Neural crest cell (in vitro differentiated cells): ENCODE measurements around the gene ZEB2. TPM values are rescaled to one million over a fixed set of nuclear protein-coding genes. Genes with fewer than 3 reads are reported as not detected.

Experiments
- DNase-seq: peaks from one replicate; pipeline ENCODE4 v3.0.0; 2021; ENCODE audit warnings: low read depth, mixed read lengths, low spot score
- H3K27ac Mint-ChIP-seq: one replicate; pipeline ENCODE4 v1.8.0; 2021; ENCODE audit warnings: mild to moderate bottlenecking, mixed read lengths; ENCODE audit not compliant: unreplicated experiment
- H3K27me3 Mint-ChIP-seq: 2 replicates; pipeline ENCODE4 v1.8.0; 2021; ENCODE audit warnings: low read depth, mild to moderate bottlenecking, mixed read lengths
- H3K36me3 Mint-ChIP-seq: 2 replicates; pipeline ENCODE4 v1.8.0; 2021; ENCODE audit warnings: low read depth, mild to moderate bottlenecking, mixed read lengths
- H3K4me1 Mint-ChIP-seq: 2 replicates; pipeline ENCODE4 v1.8.0; 2021; ENCODE audit warnings: mixed read lengths
- H3K4me3 Mint-ChIP-seq: one replicate; pipeline ENCODE4 v1.8.0; 2021; ENCODE audit warnings: mild to moderate bottlenecking, mixed read lengths
- H3K9me3 Mint-ChIP-seq: 2 replicates; pipeline ENCODE4 v1.8.0; 2021; ENCODE audit warnings: mixed read lengths
- total RNA-seq: library from RNA; stranded (reverse); gene quantifications from 2 replicates; pipeline ENCODE4 v1.2.1, GENCODE V29; 2021
- TF ChIP-seq, protein P1 (sequence below): fragments of 200-600 bp; sonication (generic); conservative IDR thresholded peaks from 2 replicates; pipeline ENCODE4 v1.5.0; 2021; ENCODE audit warnings: antibody characterized with exemption, mild to moderate bottlenecking

Gene ZEB2
- total RNA-seq, 1 donor from 2014 or later = 192 TPM

DNA sequence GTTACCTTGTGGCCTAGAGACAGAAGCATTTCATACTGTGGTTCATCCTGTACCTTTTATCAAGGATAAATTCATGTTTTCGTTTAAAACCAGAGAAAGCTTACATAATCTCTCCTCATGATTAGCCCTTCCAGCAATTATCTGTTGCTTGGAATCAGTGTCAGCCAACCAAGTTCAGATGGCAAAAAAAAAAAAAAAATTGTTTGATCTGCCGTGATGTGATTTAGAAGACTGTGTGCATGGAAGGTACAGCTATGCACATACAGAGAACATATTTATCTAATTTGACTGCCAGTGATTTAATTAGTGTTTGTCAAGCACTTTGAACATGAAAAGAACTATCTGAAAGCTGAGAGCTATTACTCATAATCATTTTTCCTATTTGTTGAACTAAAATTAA lies 180.9 kb downstream of the ZEB2 start:
- Mint-ChIP-seq H3K27ac (no peak overlapping the region), H3K9me3 (peaks cover 3% of the 10 kb centered on the region), H3K36me3 (peaks cover 2% of the 10 kb centered on the region), H3K4me3 (no peak overlapping the region), H3K4me1 (peaks cover 3% of the 10 kb centered on the region), H3K27me3 (no peaks in the 10 kb centered on the region)
- DNase-seq = no peak
- TF ChIP-seq, protein P1, sequence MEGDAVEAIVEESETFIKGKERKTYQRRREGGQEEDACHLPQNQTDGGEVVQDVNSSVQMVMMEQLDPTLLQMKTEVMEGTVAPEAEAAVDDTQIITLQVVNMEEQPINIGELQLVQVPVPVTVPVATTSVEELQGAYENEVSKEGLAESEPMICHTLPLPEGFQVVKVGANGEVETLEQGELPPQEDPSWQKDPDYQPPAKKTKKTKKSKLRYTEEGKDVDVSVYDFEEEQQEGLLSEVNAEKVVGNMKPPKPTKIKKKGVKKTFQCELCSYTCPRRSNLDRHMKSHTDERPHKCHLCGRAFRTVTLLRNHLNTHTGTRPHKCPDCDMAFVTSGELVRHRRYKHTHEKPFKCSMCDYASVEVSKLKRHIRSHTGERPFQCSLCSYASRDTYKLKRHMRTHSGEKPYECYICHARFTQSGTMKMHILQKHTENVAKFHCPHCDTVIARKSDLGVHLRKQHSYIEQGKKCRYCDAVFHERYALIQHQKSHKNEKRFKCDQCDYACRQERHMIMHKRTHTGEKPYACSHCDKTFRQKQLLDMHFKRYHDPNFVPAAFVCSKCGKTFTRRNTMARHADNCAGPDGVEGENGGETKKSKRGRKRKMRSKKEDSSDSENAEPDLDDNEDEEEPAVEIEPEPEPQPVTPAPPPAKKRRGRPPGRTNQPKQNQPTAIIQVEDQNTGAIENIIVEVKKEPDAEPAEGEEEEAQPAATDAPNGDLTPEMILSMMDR = no peak

DNA sequence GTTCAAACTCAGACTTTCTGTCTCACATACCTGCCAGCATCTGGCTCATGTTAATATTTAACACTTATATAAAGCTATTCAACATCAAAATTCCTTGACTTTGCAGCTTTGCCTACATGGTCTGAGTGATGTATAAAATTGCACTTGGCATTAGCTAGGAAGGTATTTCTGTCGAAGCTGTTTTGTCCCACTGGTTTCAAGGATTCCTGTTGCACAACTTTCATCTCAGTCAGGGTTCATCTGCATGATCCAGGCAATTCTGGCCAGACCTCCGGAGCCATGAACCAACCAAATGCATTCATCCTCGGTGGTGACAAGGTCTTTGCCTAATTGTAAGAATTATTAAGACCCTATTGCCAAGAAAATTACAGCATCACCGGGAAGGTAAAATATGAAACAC lies 185.4 kb downstream of the ZEB2 start:
- no peak for DNase-seq
- peaks cover 2% of the 10 kb centered on the region for H3K36me3 Mint-ChIP-seq
- H3K4me3 Mint-ChIP-seq = no peak overlapping the region
- peaks cover 37% of the 10 kb centered on the region for H3K4me1 Mint-ChIP-seq
- peaks cover 2% of the 10 kb centered on the region for H3K27me3 Mint-ChIP-seq
- TF ChIP-seq, protein P1 = no peak
- no peak overlapping the region for H3K27ac Mint-ChIP-seq
- H3K9me3 Mint-ChIP-seq = peaks cover 3% of the 10 kb centered on the region
